Esophagus muscularis mucosa (tissue), 4 donors: ENCODE results near the gene IGLL1. TPM values are rescaled to one million over a fixed set of nuclear protein-coding genes. Genes with fewer than 3 reads are reported as not detected.

Experiments
- DNase-seq: peaks from one replicate; pipeline ENCODE4 v3.0.0-alpha.2; 2017; ENCODE audit errors: extremely low spot score
- H3K27ac ChIP-seq, 4 donors: fragments of 200-600 bp; sonication (generic); replicated peaks in 1 of 4; 1 replicate in 3 of 4; 2 replicates in 1 of 4; pipeline ENCODE4 v1.5.1; 2016 to 2019; ENCODE audit warnings: mild to moderate bottlenecking in 1 of 4
- H3K27me3 ChIP-seq, 4 donors: fragments of 200-600 bp; sonication (generic); one replicate each; pipeline versions ENCODE4 v1.5.1 to v1.6.0; 2016 to 2019
- H3K36me3 ChIP-seq, 4 donors: fragments of 200-600 bp; sonication (generic); one replicate each; pipeline ENCODE4 v1.5.1; 2016 to 2019
- H3K4me1 ChIP-seq, 4 donors: fragments of 200-600 bp; sonication (generic); one replicate each; pipeline ENCODE4 v1.5.1; 2016 to 2019
- H3K4me3 ChIP-seq, 4 donors: fragments of 200-600 bp; sonication (generic); 1 replicate in 2 of 4; 2 replicates in 2 of 4; pipeline ENCODE4 v1.5.1; 2016 to 2019; ENCODE audit warnings: mild to moderate bottlenecking in 4 of 4, moderate library complexity in 1 of 4
- H3K9me3 ChIP-seq, 4 donors: fragments of 200-600 bp; sonication (generic); 1 replicate in 3 of 4; 2 replicates in 1 of 4; pipeline ENCODE4 v1.5.1; 2016 to 2019
- EP300 ChIP-seq: sonication (generic); formaldehyde crosslinking; IDR thresholded peaks from one replicate; pipeline ENCODE4 v1.6.1; 2017; ENCODE audit warnings: antibody characterized with exemption
- POLR2A ChIP-seq: fragments of 450-650 bp; IDR thresholded peaks from one replicate; pipeline ENCODE4 v1.6.1; 2017; ENCODE audit warnings: antibody characterized with exemption, moderate library complexity, mild to moderate bottlenecking, low read depth
- POLR2AphosphoS5 ChIP-seq, 2 donors: sonication (generic); formaldehyde crosslinking; IDR thresholded peaks; one replicate each; pipeline ENCODE4 v1.6.1; 2017; ENCODE audit warnings: antibody characterized with exemption in 2 of 2
- WGBS: methylation state at CpG from one replicate; pipeline ENCODE4 v1.1.5; 2018; 5-methylcytosine and 5-hydroxymethylcytosine counted together
- intact Hi-C: fragments of 100-400 bp; cut with DNase I; formaldehyde crosslinking; loops from one replicate; pipeline ENCODE4 v1.15.1; 2023
- total RNA-seq, 4 donors: library from RNA; depleted of rRNA; stranded (reverse); fragments of >200 nt; gene quantifications; one replicate each; pipeline versions ENCODE4 v1.1.0 to v1.2.1, GENCODE V29; 2016
- TF ChIP-seq, protein P1 (sequence below), 3 experiments: fragments of 200-600 bp in 2 of 3; fragments of 450-650 bp in 1 of 3; sonication (generic) in 2 of 3; IDR thresholded peaks; one replicate each; pipeline ENCODE4 v1.5.1; 2017 to 2019; ENCODE audit warnings: antibody characterized with exemption in 3 of 3, mild to moderate bottlenecking in 2 of 3, moderate library complexity in 1 of 3

IGLL1 gene
- total RNA-seq, 4 donors from 2014 or later: not detected

DNA sequence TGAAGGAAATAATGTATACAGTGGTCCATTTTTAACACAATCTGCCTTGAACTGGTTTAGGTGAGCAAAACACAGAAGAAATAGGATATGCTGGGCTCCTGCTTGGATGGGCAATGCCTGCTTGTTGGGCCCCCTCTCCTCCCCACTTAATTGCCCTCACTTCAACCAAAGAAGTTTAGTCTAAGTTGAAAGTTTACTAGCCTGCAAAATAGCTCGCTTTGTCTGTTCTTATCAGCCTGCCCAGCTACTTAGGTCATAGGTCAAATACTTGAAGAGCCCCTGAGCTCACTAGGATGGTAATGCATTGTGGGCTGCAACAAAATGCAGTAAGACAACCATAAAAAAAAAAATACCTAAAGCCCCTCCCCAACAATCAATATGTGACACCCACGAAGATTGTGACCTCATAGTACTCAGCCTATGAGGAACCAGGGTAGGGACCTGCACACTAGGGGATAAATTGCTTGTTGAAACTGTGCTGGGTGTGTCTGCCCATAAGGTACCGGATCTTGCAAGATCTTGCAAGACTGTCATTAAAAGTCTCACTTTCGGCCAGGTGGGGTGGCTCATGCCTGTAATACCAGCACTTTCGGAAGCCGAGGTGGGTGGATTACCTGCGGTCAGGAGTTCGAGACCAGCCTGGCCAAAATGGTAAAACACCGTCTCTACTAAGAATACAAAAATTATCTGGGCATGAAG lies 41.1 kb upstream of the IGLL1 start:
- no peaks in the 10 kb centered on the region for H3K27me3 ChIP-seq
- H3K4me3 ChIP-seq: no peak overlapping the region
- WGBS: 92% methylated on average over 9 of the region's 9 CpGs
- no peaks in the 10 kb centered on the region for H3K9me3 ChIP-seq
- H3K36me3 ChIP-seq: peaks cover 0 to 7% (median 2%) of the 10 kb centered on the region in 4 donors
- H3K4me1 ChIP-seq: no peaks in the 10 kb centered on the region
- intact Hi-C loops: no loop called here
- no peak for DNase-seq
- no peak overlapping the region for H3K27ac ChIP-seq
- TF ChIP-seq EP300 (no peak), POLR2A (no peak), POLR2AphosphoS5 (IDR thresholded peaks at IDR 0.05) (no peak)
- TF ChIP-seq, protein P1, sequence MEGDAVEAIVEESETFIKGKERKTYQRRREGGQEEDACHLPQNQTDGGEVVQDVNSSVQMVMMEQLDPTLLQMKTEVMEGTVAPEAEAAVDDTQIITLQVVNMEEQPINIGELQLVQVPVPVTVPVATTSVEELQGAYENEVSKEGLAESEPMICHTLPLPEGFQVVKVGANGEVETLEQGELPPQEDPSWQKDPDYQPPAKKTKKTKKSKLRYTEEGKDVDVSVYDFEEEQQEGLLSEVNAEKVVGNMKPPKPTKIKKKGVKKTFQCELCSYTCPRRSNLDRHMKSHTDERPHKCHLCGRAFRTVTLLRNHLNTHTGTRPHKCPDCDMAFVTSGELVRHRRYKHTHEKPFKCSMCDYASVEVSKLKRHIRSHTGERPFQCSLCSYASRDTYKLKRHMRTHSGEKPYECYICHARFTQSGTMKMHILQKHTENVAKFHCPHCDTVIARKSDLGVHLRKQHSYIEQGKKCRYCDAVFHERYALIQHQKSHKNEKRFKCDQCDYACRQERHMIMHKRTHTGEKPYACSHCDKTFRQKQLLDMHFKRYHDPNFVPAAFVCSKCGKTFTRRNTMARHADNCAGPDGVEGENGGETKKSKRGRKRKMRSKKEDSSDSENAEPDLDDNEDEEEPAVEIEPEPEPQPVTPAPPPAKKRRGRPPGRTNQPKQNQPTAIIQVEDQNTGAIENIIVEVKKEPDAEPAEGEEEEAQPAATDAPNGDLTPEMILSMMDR (IDR thresholded peaks at IDR 0.05): no peak

DNA sequence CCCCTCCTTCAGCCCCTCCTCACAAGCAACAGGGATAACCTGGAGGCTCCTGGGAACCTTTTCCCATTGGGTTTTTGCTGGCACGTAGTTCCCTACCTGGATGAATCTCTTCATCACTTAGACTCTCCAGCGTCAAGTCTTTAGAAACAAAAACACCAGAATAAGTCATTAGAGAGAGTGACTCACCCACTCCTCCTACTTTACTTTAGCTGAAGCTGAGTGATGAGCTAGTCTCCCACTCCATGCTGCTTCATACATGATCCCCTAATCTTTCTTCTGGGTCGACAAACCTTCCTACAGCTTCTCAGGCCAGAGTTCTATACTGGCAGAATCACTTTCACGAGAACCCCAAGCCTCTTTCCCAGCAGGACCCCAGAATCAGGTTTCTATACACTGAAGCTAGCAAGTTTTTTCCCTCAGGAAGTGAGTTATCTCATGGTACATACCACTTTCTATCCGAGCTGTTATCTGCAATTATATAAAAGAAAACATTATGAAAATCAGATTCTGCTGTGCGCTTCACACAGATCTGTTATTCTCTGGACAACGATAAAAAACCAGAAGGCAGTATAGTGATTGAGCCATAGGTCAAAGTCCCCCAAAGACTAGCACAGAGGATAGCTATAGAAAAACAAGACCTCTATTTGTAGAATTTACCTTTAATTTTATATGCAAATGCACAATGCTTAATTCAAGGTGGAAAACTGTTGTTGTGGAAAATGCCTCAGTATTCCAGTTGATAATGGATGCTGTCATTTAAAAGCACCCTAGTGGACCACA lies 33.3 kb upstream of the IGLL1 start:
- Histone ChIP-seq H3K36me3 (peaks cover 0 to 8% (median 3%) of the 10 kb centered on the region in 4 donors), H3K4me1 (no peaks in the 10 kb centered on the region), H3K27ac (no peak overlapping the region), H3K9me3 (no peaks in the 10 kb centered on the region), H3K27me3 (no peaks in the 10 kb centered on the region), H3K4me3 (no peak overlapping the region)
- TF ChIP-seq, protein P1 (IDR thresholded peaks at IDR 0.05): no peak
- TF ChIP-seq POLR2AphosphoS5 (IDR thresholded peaks at IDR 0.05) (no peak), EP300 (no peak), POLR2A (no peak)
- no peak for DNase-seq
- intact Hi-C loops: no loop called here
- 86% methylated on average over 7 of the region's 7 CpGs for WGBS

GRCh38 chr22:23609983-23610781 lies 30.1 kb upstream of the IGLL1 start:
- peaks cover 0 to 8% (median 3%) of the 10 kb centered on the region in 4 donors for H3K36me3 ChIP-seq
- intact Hi-C loops: no loop called here

GRCh38 chr22:23608583-23608982 lies 28.5 kb upstream of the IGLL1 start:
- Histone ChIP-seq H3K27me3 (peaks cover 0 to 11% (median 0%) of the 10 kb centered on the region in 4 donors), H3K4me3 (no peak overlapping the region), H3K9me3 (no peaks in the 10 kb centered on the region), H3K36me3 (peaks cover 0 to 8% (median 3%) of the 10 kb centered on the region in 4 donors), H3K27ac (no peak overlapping the region), H3K4me1 (no peaks in the 10 kb centered on the region)
- no peak for TF ChIP-seq POLR2A
- TF ChIP-seq EP300: no peak
- TF ChIP-seq POLR2AphosphoS5 (IDR thresholded peaks at IDR 0.05): no peak
- TF ChIP-seq, protein P1 (IDR thresholded peaks at IDR 0.05): no peak
- 49% methylated on average over 5 of the region's 6 CpGs for WGBS
- DNase-seq: no peak
- intact Hi-C loops: no loop called here

More at GRCh38 chr22:23609983-23610781, 30.1 kb upstream of the IGLL1 start:
- 84% methylated on average over 12 of the region's 12 CpGs for WGBS
- DNase-seq: no peak
- TF ChIP-seq POLR2A: no peak
- no peak for TF ChIP-seq EP300
- no peak for TF ChIP-seq POLR2AphosphoS5 (IDR thresholded peaks at IDR 0.05)
- TF ChIP-seq, protein P1 (IDR thresholded peaks at IDR 0.05): no peak
- H3K27ac ChIP-seq: no peak overlapping the region
- no peaks in the 10 kb centered on the region for H3K4me1 ChIP-seq
- H3K9me3 ChIP-seq: no peaks in the 10 kb centered on the region
- no peak overlapping the region for H3K4me3 ChIP-seq
- H3K27me3 ChIP-seq: peaks cover 0 to 3% (median 0%) of the 10 kb centered on the region in 4 donors
